Breast epithelium (tissue), 3 donors: ENCODE results near the gene OPTN.

Experiments used
- POLR2A ChIP-seq: fragments of 450-650 bp; IDR thresholded peaks from one replicate; pipeline ENCODE4 v1.6.1; 2016; ENCODE audit warnings: antibody characterized with exemption, mild to moderate bottlenecking, moderate library complexity
- TF ChIP-seq, protein P1 (sequence below), 3 donors: fragments of 450-650 bp; IDR thresholded peaks; one replicate each; pipeline ENCODE4 v1.5.1; 2016 to 2017; ENCODE audit warnings: antibody characterized with exemption in 3 of 3, mild to moderate bottlenecking in 3 of 3, moderate library complexity in 3 of 3

DNA sequence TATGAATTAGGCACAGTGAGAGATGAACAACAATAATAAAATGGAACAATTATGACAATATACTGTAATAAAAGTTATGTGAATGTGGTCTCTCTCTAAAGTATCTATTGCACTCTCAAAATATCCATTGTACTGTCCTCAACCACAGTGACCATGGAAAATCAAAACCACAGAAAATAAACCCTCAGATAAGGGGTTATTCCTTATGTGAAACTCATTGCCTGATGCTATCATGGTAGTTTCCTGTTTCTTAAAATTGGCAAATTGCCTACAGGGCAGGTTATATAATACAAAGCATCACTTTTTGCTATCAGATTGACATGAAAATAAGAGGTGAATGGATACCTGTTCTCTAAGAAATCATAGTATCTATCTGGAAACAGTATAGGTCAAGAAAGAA lies 65.2 kb downstream of the OPTN start:
- TF ChIP-seq, protein P1, sequence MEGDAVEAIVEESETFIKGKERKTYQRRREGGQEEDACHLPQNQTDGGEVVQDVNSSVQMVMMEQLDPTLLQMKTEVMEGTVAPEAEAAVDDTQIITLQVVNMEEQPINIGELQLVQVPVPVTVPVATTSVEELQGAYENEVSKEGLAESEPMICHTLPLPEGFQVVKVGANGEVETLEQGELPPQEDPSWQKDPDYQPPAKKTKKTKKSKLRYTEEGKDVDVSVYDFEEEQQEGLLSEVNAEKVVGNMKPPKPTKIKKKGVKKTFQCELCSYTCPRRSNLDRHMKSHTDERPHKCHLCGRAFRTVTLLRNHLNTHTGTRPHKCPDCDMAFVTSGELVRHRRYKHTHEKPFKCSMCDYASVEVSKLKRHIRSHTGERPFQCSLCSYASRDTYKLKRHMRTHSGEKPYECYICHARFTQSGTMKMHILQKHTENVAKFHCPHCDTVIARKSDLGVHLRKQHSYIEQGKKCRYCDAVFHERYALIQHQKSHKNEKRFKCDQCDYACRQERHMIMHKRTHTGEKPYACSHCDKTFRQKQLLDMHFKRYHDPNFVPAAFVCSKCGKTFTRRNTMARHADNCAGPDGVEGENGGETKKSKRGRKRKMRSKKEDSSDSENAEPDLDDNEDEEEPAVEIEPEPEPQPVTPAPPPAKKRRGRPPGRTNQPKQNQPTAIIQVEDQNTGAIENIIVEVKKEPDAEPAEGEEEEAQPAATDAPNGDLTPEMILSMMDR (IDR thresholded peaks at IDR 0.05) = no peak
- TF ChIP-seq POLR2A = no peak
